Measurements from ENCODE around the gene SLC66A2. TPM values are rescaled to one million over a fixed set of nuclear protein-coding genes. Genes with fewer than 3 reads are reported as not detected.

SLC66A2 gene
- total and polyA plus RNA-seq, 3 donors from 2014 or later = 72.5 to 143 (median 87.0) TPM

GRCh38 chr18:79857082-79857671 lies 94.3 kb downstream of the SLC66A2 start:
- H3K27me3 ChIP-seq = no peaks in the 10 kb centered on the region
- WGBS, 2 donors = 51 to 65% methylated on average over 14 of the region's 14 CpGs
- no peaks in the 10 kb centered on the region for H3K36me3 ChIP-seq (ENCODE audit: low read depth, missing control alignments)
- H3K27ac ChIP-seq = no peak overlapping the region
- no peaks in the 10 kb centered on the region for H3K4me1 ChIP-seq
- peak; percentile 10 for DNase-seq
- no peak overlapping the region for H3K4me3 ChIP-seq
- intact Hi-C loops (cut with DNase I; ENCODE audit: low total_unique reads) = no loop called here
- TF ChIP-seq CTCF (IDR thresholded peaks at IDR 0.05) (no peak), POLR2A (IDR thresholded peaks at IDR 0.05) (no peak)
- H3K9me3 ChIP-seq = no peaks in the 10 kb centered on the region

GRCh38 chr18:79856119-79857007 lies 95.1 kb downstream of the SLC66A2 start:
- H3K27ac ChIP-seq = no peak overlapping the region
- TF ChIP-seq POLR2A (IDR thresholded peaks at IDR 0.05) = no peak
- no peak for TF ChIP-seq CTCF (IDR thresholded peaks at IDR 0.05)
- no peaks in the 10 kb centered on the region for H3K36me3 ChIP-seq (ENCODE audit: low read depth, missing control alignments)
- H3K27me3 ChIP-seq = no peaks in the 10 kb centered on the region
- peak; percentile 14 for DNase-seq
- no peaks in the 10 kb centered on the region for H3K4me1 ChIP-seq
- intact Hi-C loops (cut with DNase I; ENCODE audit: low total_unique reads) = no loop called here
- 56 to 62% methylated on average over 21 to 26 of the region's 26 CpGs for WGBS, 2 donors
- no peaks in the 10 kb centered on the region for H3K9me3 ChIP-seq
- no peak overlapping the region for H3K4me3 ChIP-seq

- no peaks in the 10 kb centered on the region for H3K36me3 ChIP-seq (ENCODE audit: low read depth, missing control alignments)
- DNase-seq = peak; percentile 6
- no peaks in the 10 kb centered on the region for H3K9me3 ChIP-seq
- H3K27ac ChIP-seq = no peak overlapping the region
- H3K4me3 ChIP-seq = no peak overlapping the region
- H3K4me1 ChIP-seq = no peaks in the 10 kb centered on the region
- intact Hi-C loops (cut with DNase I; ENCODE audit: low total_unique reads) = no loop called here
- H3K27me3 ChIP-seq = no peaks in the 10 kb centered on the region
- WGBS, 2 donors = 72 to 79% methylated on average over 14 to 17 of the region's 17 CpGs
- TF ChIP-seq POLR2A (IDR thresholded peaks at IDR 0.05) (no peak), CTCF (IDR thresholded peaks at IDR 0.05) (no peak)
Measured at GRCh38 chr18:79855147-79855933, 96.1 kb downstream of the SLC66A2 start.

GRCh38 chr18:79853993-79854364 lies 97.5 kb downstream of the SLC66A2 start:
- Histone ChIP-seq H3K4me1 (no peaks in the 10 kb centered on the region), H3K27ac (no peak overlapping the region), H3K4me3 (no peak overlapping the region), H3K36me3 (ENCODE audit: low read depth, missing control alignments) (no peaks in the 10 kb centered on the region), H3K9me3 (no peaks in the 10 kb centered on the region), H3K27me3 (no peaks in the 10 kb centered on the region)
- WGBS, 2 donors = 91 to 94% methylated on average over 6 to 15 of the region's 15 CpGs
- TF ChIP-seq CTCF (IDR thresholded peaks at IDR 0.05) (no peak), POLR2A (IDR thresholded peaks at IDR 0.05) (no peak)
- intact Hi-C loops (cut with DNase I; ENCODE audit: low total_unique reads) = no loop called here
- DNase-seq = peak; percentile 9

Data from testis (tissue), 3 donors.